Measurements from ENCODE around the gene SLC32A1.
A peak's percentile ranks its signal among the peaks of the same experiment; 100 is the strongest.

SLC32A1 gene

GRCh38 chr20:38754924-38755323 is 30.6 kb downstream of the SLC32A1 start:
- no peak for DNase-seq (ENCODE audit: low read depth in 2 of 2)

- DNase-seq (ENCODE audit: low read depth in 2 of 2), result no peak
Measured at GRCh38 chr20:38755324-38755910, 31.1 kb downstream of the SLC32A1 start.

GRCh38 chr20:38757145-38757775 is 33.0 kb downstream of the SLC32A1 start:
- DNase-seq (ENCODE audit: low read depth in 2 of 2), result no peak

GRCh38 chr20:38759106-38759505 is 34.8 kb downstream of the SLC32A1 start:
- DNase-seq (ENCODE audit: low read depth in 2 of 2), result no peak

DNA sequence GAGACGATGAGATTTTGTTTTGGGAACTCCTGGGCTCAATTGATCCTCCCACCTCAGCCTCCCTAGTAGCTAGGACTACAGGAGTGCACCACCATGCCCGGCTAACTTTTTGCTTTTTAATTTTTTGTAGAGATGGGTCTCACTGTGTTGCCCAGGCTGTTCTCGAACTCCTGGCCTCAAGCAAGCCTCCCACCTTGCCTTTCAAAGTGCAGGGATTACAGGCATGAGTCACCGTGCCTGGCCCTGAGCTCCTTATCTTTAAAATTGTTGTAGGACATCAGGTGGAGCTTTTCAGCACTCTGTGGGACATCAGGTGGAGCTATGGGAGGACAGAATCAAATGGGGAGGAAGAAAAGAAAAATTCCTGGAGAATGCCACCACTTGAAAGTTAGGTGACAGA is 36.7 kb downstream of the SLC32A1 start:
- DNase-seq (ENCODE audit: low read depth in 2 of 2), result no peak

- DNase-seq (ENCODE audit: low read depth in 2 of 2), result no peak
Measured at GRCh38 chr20:38762174-38762573, 37.9 kb downstream of the SLC32A1 start.

- DNase-seq (ENCODE audit: low read depth in 2 of 2), result no peak
Measured at GRCh38 chr20:38763616-38764015, 39.3 kb downstream of the SLC32A1 start.

DNA sequence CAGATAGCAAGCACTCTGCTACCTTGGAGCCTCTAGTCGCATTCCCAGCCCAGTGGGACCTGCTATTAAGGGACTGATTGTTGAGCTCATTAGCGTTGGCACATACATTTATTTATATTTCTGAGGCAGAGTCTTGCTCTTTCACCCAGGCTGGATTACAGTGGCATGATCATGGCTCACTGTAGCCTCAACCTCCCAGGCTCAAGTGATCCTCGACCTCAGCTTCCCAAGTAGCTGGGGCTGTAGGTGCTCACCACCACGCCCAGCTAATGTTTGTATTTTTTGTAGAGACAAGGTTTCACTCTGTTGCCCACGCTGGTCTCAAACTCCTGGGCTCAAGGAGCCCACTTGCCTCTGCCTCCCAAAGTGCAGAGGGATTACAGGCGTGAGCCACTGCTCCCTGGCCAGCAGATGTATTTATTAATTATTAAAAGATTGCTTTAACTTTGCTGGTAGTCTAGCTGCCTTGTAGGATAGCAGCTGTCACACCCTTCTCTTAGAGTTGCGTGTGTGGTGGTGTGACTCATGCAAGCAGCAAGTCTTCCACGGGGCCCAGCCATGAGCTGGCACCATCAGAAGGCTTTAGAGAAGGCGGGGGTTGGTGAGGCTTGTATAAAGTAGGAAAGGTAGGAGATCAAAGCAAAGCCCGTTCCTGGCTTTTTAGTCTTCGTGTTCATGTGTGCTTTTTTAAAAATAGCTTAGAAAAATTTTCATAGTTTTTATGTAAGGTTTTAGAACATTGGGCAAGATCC is 40.5 kb downstream of the SLC32A1 start:
- DNase-seq (ENCODE audit: low read depth in 2 of 2), result peak; percentile 12 to 43

DNA sequence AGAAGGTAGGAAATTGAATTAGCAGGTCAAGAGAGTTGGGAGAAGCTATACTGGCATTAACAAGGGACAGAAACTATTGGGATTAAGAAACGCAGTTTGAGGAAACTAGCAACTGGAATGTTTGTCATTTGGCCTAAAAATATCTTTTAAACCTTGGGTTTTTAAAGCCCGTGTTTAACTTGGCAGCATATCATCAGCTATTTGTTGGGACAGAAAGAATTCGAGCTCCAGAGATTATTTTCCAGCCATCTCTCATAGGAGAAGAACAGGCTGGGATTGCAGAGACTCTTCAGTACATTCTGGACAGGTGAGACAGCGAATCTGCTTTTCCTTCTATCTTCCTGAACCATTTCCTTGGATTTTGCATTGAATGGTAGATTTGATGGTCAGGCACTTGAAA is 41.8 kb downstream of the SLC32A1 start:
- DNase-seq (ENCODE audit: low read depth in 2 of 2), result no peak

- DNase-seq (ENCODE audit: low read depth in 2 of 2), result no peak
Measured at GRCh38 chr20:38769376-38770295, 45.4 kb downstream of the SLC32A1 start.

- DNase-seq (ENCODE audit: low read depth in 2 of 2), result no peak
Measured at GRCh38 chr20:38770546-38770945, 46.3 kb downstream of the SLC32A1 start.

GRCh38 chr20:38770970-38771369 is 46.7 kb downstream of the SLC32A1 start:
- DNase-seq (ENCODE audit: low read depth in 2 of 2), result no peak

DNA sequence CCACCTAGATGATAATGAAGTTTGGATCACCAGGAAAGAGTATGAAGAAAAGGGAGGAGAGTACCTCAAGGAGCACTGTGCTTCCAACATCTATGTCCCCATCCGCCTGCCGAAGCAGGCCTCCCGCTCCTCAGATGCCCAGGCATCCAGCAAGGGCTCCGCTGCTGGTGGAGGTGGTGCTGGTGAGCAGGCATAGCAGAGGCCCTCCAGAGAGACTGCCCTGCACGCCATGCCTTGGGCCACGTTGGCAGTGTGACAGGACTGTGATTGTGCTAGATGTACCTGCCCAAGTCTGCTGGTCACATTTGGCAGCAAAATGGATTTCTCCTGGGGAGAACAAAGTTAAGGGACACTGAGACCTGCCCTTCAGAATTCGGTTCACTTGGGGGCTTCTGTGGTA is 47.3 kb downstream of the SLC32A1 start:
- no peak for DNase-seq (ENCODE audit: low read depth in 2 of 2)

DNA sequence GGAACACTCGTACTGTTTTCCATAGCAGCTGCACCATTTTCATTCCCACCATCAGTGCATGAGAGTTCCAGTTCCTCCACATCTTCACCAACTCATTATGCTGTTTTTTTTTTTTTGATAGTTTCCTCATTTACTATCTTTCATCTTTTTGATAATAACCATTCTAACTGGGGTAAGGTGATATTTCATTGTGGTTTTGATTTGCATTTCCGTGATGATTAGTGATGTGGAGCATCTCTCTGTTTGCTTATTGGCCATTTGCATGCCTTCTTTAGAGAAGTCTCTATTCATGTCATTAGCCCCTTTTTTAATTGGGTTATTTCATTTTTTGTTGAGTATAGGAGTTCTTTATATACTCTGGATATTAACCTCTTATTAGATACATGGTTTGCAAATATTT is 49.9 kb downstream of the SLC32A1 start:
- DNase-seq (ENCODE audit: low read depth in 2 of 2), result no peak

- DNase-seq (ENCODE audit: low read depth in 2 of 2), result no peak
Measured at GRCh38 chr20:38776363-38776762, 52.1 kb downstream of the SLC32A1 start.

Measured in stimulated activated CD8-positive, alpha-beta memory T cell treated with anti-CD3 and anti-CD28 coated beads, Interleukin-7, amount 100 ng/mL, for 4 hours (primary cell).